Umbilical cord (tissue), 2 donors: Measurements from ENCODE around the gene GON7. TPM values are rescaled to one million over a fixed set of nuclear protein-coding genes. Genes with fewer than 3 reads are reported as not detected.
A peak's percentile ranks its signal among the peaks of the same experiment; 100 is the strongest.
"Not testable (repeated sequence)": the region's sequence is repeated elsewhere in the genome, so short reads cannot be mapped to it uniquely, and the experiment has no call there.

Source experiments
- DNase-seq: peaks from one replicate; pipeline ENCODE4 v3.0.0-alpha.2; 2015; ENCODE audit warnings: low spot score
- total RNA-seq: library from RNA; depleted of rRNA; stranded (reverse); fragments of >200 nt; gene quantifications from one replicate; pipeline ENCODE4 v1.2.3, GENCODE V29; 2014; ENCODE audit warnings: low replicate concordance; ENCODE audit not compliant: insufficient read depth

Gene GON7, protein sequence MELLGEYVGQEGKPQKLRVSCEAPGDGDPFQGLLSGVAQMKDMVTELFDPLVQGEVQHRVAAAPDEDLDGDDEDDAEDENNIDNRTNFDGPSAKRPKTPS
- 3.9 TPM for total RNA-seq

DNA sequence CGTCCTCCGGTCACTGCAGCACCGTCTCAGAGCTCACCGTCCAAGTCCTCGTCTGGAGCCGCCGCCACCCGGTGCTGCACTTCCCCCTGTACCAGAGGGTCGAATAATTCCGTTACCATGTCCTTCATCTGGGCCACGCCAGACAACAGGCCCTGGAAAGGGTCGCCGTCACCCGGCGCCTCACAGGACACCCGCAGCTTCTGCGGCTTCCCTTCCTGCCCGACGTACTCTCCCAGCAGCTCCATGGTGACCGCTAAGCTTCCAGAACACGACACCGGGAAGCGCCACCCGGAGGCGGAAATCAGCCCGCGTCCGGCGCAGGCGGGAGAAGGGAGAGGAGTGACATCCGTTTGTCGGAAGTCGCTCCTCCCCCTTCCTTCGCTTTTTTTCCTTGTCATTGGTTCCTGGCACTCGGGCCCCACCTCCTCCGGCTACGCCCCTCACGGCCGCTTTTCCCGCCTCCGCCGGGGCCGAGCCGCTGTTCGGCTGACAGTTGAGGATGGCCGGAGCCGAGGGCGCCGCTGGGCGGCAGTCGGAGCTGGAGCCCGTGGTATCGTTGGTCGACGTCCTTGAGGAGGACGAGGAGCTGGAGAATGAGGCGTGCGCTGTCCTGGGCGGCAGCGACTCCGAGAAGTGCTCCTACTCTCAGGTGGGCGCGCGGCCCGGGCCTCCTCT lies at the start of gene GON7, which contains the start of gene UBR7:
Gene GON7, minus strand, starts transcription at position 273 of the 675 bp plus-strand sequence. Its CDS starts 28 bp downstream, at position 245.
Gene UBR7, plus strand, starts transcription at position 464 of the 675 bp plus-strand sequence. Its CDS starts 36 bp downstream, at position 500.
- peak; percentile 99 for DNase-seq

DNA sequence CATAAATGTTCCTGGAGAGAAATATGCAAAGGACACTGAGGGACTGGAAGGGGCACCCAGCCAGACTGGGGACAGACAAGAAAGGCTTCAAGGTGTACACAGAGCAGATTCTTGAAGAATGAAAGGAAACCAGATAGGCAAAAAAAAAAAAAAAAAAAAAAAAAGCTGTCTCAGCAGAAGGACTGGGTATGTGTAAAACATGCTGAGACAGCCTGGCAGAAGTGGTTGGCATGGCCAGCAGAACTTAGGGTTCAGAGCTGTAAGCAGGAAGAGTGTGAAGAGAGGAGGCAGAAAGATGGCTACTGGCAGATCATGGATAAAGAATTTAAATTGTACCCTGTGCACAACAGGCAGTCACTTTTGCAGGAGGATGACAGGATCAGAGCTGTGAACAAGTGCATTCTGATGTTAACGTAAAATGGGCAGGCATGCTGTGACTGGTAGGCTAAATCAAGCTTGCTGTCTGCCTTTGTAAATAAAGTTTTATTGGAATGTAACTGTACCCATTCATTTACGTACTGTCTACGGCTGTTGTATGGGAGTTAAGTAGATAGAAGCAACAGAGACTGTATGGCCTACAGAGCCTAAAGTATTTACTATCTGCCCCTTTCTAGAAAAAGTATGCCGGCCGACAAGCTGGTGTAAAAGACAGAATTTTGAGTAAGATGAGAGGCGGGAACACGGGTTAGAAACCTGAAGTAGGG lies 42.4 kb upstream of the GON7 start:
- DNase-seq, result no peak

- no peak for DNase-seq
Observed at GRCh38 chr14:93246534-93246933, 39.7 kb upstream of the GON7 start.

- DNase-seq, result no peak
Observed at GRCh38 chr14:93245764-93246420, 39.0 kb upstream of the GON7 start.

- no peak for DNase-seq
Observed at GRCh38 chr14:93240678-93241000, 33.8 kb upstream of the GON7 start.

DNA sequence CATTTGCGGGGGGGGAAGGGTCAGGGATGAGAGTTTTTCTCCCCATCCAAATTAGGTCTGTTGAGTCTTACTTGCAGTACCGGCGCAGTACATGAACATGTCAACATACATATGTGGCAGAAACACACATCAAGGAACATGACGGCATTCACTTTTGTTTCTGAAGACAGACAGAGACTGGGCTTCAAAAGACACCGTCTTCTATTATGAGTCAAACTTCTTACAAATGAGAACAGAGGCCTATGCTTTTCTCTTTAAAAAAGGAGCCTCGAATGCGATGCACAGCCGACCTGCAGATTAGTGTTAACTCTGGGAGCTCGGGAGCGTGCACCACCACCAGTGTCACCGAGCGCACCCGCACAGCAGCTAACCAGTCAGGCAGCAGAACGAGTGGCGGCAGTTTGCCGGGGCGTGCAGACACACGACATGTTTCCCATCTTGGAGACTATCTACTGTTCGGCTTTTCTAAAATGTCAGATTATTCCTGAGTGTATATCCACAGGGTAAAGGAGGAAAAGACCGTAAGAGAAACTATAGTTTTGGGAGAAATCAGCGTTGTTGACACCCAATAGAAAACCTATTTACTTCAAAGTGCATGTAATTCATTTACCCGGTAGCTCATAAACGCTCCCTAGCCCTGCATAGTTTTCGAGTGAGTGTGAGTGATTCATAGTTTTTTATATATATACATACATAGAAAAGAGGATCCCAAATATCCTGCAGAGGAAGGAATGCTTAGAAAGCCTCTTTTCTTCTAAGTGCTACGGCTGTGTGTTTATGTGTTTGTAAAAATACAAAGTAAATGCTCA lies 33.2 kb upstream of the GON7 start:
- DNase-seq, result no peak

GRCh38 chr14:93234798-93235197 lies 27.9 kb upstream of the GON7 start:
- DNase-seq, result no peak

DNA sequence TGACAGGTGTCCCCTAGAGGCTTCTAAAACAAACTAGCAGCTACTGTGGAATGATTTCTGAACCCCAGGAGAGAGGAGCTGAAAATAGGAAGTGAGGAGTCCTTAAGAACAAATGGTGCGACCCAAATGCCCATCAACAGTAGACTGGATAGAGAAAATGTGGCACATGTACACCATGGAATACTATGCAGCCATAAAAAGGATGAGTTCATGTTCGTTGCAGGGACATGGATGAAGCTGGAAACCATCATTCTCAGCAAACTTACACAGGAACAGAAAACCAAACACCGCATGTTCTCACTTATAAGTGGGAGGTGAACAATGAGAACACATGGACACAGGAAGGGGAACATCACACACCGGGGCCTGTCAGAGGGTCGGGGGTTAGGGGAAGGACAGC lies 26.2 kb upstream of the GON7 start:
- not testable (repeated sequence) for DNase-seq

GRCh38 chr14:93232159-93232558 lies 25.3 kb upstream of the GON7 start:
- no peak for DNase-seq

GRCh38 chr14:93231129-93231979 lies 24.5 kb upstream of the GON7 start:
- peak; percentile 38 for DNase-seq

- no peak for DNase-seq
Observed at GRCh38 chr14:93230539-93230938, 23.7 kb upstream of the GON7 start.

GRCh38 chr14:93228550-93228949 lies 21.7 kb upstream of the GON7 start:
- DNase-seq, result no peak

- no peak for DNase-seq
Observed at GRCh38 chr14:93223565-93223964, 16.7 kb upstream of the GON7 start.

DNA sequence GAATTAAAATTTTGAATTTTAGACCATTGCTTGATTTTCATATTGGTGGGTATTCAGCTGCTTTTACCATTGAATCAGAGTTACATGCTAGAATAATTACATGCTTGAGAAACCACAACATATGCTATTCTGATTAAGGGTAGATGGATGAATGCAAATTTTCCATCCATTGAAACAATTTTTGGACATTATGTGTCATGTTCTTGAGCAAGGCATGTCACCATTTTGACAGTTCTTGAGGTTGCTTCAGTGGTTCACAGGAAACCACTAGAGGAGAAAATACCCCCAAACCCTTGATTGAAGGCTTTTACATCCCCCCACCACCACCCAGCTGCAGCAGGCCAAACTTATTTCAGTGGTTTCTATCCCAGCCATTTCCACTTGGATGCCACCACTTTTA lies 13.6 kb upstream of the GON7 start:
- DNase-seq, result no peak

GRCh38 chr14:93219103-93219726 lies 12.3 kb upstream of the GON7 start:
- DNase-seq, result peak; percentile 52

- no peak for DNase-seq
Observed at GRCh38 chr14:93214598-93214997, 7.7 kb upstream of the GON7 start.

GRCh38 chr14:93212432-93212831 lies 5.6 kb upstream of the GON7 start:
- no peak for DNase-seq

GRCh38 chr14:93207468-93208308 lies 823 bp upstream of the GON7 start:
- DNase-seq, result peak; percentile 67

- no peak for DNase-seq
Observed at GRCh38 chr14:93201155-93201704, 5.6 kb downstream of the GON7 start.
